ENCODE measurements around the gene C9orf152. TPM values are rescaled to one million over a fixed set of nuclear protein-coding genes. Genes with fewer than 3 reads are reported as not detected.

C9orf152 gene
- polyA plus RNA-seq, 1 donor (not counting 4 experiments of a cell fraction or from before 2014, with no cell fraction given): not detected

GRCh38 chr9:110160123-110160522, 47.8 kb downstream of the C9orf152 start:
- no peaks in the 10 kb centered on the region for H3K4me1 ChIP-seq (ENCODE audit: control insufficient read depth, extremely low read depth, insufficient read depth, low read length)
- H3K36me3 ChIP-seq (ENCODE audit: control insufficient read depth in 2 of 2, extremely low read depth in 1 of 2, insufficient read depth in 2 of 2, low read length in 2 of 2): peaks cover 17 to 25% of the 10 kb centered on the region in 2 experiments
- no peak overlapping the region for H3K9ac ChIP-seq (ENCODE audit: control insufficient read depth, extremely low read depth, insufficient read depth, low read length)
- no peak overlapping the region for H3K4me2 ChIP-seq (ENCODE audit: control insufficient read depth, extremely low read depth, insufficient read depth, low read depth, low read length)
- dilution Hi-C loops (cut with MboI; ENCODE audit: extremely low pct_ligation_motif_present, low sequenced_read_pairs): no loop called here
- DNase-seq (ENCODE audit: low read depth, low spot score) (no peak), FAIRE-seq (no peak)
- H3K27me3 ChIP-seq (ENCODE audit: control insufficient read depth, extremely low read depth, insufficient read depth, low read length): no peaks in the 10 kb centered on the region
- peaks cover 14% of the 10 kb centered on the region for H4K20me1 ChIP-seq (ENCODE audit: control insufficient read depth, extremely low read depth, insufficient read depth, low read length)
- no peak overlapping the region for H3K4me3 ChIP-seq (ENCODE audit: control insufficient read depth in 2 of 3, extremely low read depth in 1 of 3, insufficient read depth in 2 of 3, low read depth in 1 of 3, low read length in 3 of 3)
- no peaks in the 10 kb centered on the region for H3K9me1 ChIP-seq (ENCODE audit: control insufficient read depth, extremely low read depth, insufficient read depth, low read length)
- TF ChIP-seq CTCF (optimal IDR thresholded peaks at IDR 0.05 in 1 of 3, IDR thresholded peaks at IDR 0.05 in 1 of 3, conservative IDR thresholded peaks at IDR 0.05 in 1 of 3; ENCODE audit: extremely low read depth in 1 of 3, insufficient read depth in 2 of 3, low read length in 3 of 3) (no peak), EZH2 (IDR thresholded peaks at IDR 0.05; ENCODE audit: low read length) (no peak)
- no peaks in the 10 kb centered on the region for H3K9me3 ChIP-seq (ENCODE audit: control insufficient read depth, low read depth, low read length)
- no peak overlapping the region for H2AFZ ChIP-seq (ENCODE audit: control insufficient read depth, low read length)
- H3K79me2 ChIP-seq (ENCODE audit: control insufficient read depth, insufficient read depth, low read length): peaks cover 95% of the 10 kb centered on the region
- H3K27ac ChIP-seq (ENCODE audit: control insufficient read depth, insufficient read depth, low read length): no peak overlapping the region

GRCh38 chr9:110157823-110158664, 49.9 kb downstream of the C9orf152 start:
- Histone ChIP-seq H3K27ac (ENCODE audit: control insufficient read depth, insufficient read depth, low read length) (no peak overlapping the region), H3K36me3 (ENCODE audit: control insufficient read depth in 2 of 2, extremely low read depth in 1 of 2, insufficient read depth in 2 of 2, low read length in 2 of 2) (peaks cover 17 to 30% of the 10 kb centered on the region in 2 experiments), H2AFZ (ENCODE audit: control insufficient read depth, low read length) (no peak overlapping the region), H3K79me2 (ENCODE audit: control insufficient read depth, insufficient read depth, low read length) (peaks cover 99% of the 10 kb centered on the region), H3K9me3 (ENCODE audit: control insufficient read depth, low read depth, low read length) (no peaks in the 10 kb centered on the region), H3K4me3 (ENCODE audit: control insufficient read depth in 2 of 3, extremely low read depth in 1 of 3, insufficient read depth in 2 of 3, low read depth in 1 of 3, low read length in 3 of 3) (no peak overlapping the region), H3K4me2 (ENCODE audit: control insufficient read depth, extremely low read depth, insufficient read depth, low read depth, low read length) (no peak overlapping the region), H3K9ac (ENCODE audit: control insufficient read depth, extremely low read depth, insufficient read depth, low read length) (no peak overlapping the region), H4K20me1 (ENCODE audit: control insufficient read depth, extremely low read depth, insufficient read depth, low read length) (peaks cover 20% of the 10 kb centered on the region), H3K27me3 (ENCODE audit: control insufficient read depth, extremely low read depth, insufficient read depth, low read length) (no peaks in the 10 kb centered on the region), H3K9me1 (ENCODE audit: control insufficient read depth, extremely low read depth, insufficient read depth, low read length) (no peaks in the 10 kb centered on the region), H3K4me1 (ENCODE audit: control insufficient read depth, extremely low read depth, insufficient read depth, low read length) (peaks cover 3% of the 10 kb centered on the region)
- DNase-seq (ENCODE audit: low read depth, low spot score) (no peak), FAIRE-seq (no peak)
- no peak for TF ChIP-seq EZH2 (IDR thresholded peaks at IDR 0.05; ENCODE audit: low read length)
- TF ChIP-seq CTCF (optimal IDR thresholded peaks at IDR 0.05 in 1 of 3, IDR thresholded peaks at IDR 0.05 in 1 of 3, conservative IDR thresholded peaks at IDR 0.05 in 1 of 3; ENCODE audit: extremely low read depth in 1 of 3, insufficient read depth in 2 of 3, low read length in 3 of 3): no peak
- dilution Hi-C loops (cut with MboI; ENCODE audit: extremely low pct_ligation_motif_present, low sequenced_read_pairs): no loop called here

Measured in keratinocyte (primary cell).